ENCODE results near the gene MYO7B.
A peak's percentile ranks its signal among the peaks of the same experiment; 100 is the strongest.
"Not testable (repeated sequence)": the region's sequence is repeated elsewhere in the genome, so short reads cannot be mapped to it uniquely, and the experiment has no call there.

MYO7B gene

GRCh38 chr2:127523269-127523939 is 12.1 kb upstream of the MYO7B start:
- DNase-seq (ENCODE audit: low read depth in 2 of 3, low spot score in 1 of 3), result no peak

- DNase-seq (ENCODE audit: low read depth in 2 of 3, low spot score in 1 of 3), result not testable (repeated sequence)
Measured at GRCh38 chr2:127524198-127524834, 11.2 kb upstream of the MYO7B start.

- DNase-seq (ENCODE audit: low read depth in 2 of 3, low spot score in 1 of 3), result no peak
Measured at GRCh38 chr2:127525691-127526131, 9.8 kb upstream of the MYO7B start.

DNA sequence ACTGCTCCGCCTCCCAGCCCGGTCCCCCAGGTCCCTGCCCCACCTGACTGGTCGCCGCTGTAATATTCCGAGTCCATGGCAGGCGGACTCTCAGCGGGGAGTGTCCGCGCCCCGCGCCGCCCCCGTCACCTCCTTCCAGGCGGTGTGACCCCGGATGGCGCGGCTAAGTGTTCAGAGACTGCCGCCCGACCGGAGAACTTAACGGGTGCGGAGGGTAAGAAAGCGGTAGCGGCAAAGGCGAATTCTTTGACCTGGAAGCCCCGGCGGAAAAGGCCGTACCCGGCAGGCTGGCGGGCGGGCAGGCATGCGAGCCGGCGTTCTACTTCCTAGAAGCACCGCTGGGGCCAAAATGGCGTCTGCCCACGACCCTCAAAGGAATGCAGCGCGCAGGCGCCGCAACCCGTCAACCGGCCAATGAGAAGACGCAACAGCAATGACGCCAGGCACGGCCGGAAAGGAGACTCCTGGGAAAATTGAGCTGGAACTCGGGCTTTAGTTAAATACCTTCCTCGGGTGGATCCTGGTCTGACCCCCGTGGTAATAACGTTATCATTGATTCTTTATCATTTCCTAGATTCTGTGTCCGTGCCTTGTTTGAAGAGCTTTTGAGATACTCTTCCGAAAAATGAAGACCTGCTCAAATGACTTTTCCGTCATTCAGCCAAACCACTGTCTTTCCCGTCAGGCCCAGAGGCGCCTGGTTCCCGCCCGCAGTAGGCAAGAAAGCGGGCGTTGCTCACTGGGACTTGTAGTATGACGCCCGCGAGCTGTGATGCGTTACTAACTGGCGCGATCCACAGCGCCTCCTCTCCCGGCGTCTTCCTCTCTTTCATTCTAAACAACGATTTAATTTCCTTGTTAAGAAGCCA is 9.1 kb upstream of the MYO7B start, which contains the start of gene IWS1:
Gene IWS1 (minus strand): TSS at position 358 of the 869 bp plus-strand sequence. CDS start 281 bp downstream, at position 77.
- peak; percentile 80 to 89 (median 88) for DNase-seq (ENCODE audit: low read depth in 2 of 3, low spot score in 1 of 3)

GRCh38 chr2:127527001-127527804 is 8.3 kb upstream of the MYO7B start:
- peak in 1 of 3 donors; percentile 5 for DNase-seq (ENCODE audit: low read depth in 2 of 3, low spot score in 1 of 3)

DNA sequence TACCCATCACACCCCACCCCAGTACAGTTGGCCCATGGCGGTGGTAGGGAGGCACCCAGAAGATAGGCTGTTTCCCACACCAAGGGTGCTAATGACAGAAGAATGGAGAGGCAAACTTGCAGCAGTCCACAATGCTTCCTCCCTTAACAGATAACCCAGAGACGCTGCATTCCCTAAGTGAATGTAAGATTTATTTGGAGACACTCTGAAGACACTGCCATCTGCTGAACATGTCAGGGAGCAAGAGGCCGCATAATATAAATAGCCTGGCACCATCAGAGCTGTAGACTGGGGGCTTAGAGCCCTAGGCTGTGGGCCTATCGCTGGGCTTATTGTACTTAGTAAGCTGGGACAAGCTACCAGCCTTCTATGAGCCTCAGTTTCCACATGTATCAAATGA is 7.0 kb upstream of the MYO7B start:
- DNase-seq (ENCODE audit: low read depth in 2 of 3, low spot score in 1 of 3), result no peak

GRCh38 chr2:127529416-127529815 is 6.1 kb upstream of the MYO7B start:
- DNase-seq (ENCODE audit: low read depth in 2 of 3, low spot score in 1 of 3), result not testable (repeated sequence)

DNA sequence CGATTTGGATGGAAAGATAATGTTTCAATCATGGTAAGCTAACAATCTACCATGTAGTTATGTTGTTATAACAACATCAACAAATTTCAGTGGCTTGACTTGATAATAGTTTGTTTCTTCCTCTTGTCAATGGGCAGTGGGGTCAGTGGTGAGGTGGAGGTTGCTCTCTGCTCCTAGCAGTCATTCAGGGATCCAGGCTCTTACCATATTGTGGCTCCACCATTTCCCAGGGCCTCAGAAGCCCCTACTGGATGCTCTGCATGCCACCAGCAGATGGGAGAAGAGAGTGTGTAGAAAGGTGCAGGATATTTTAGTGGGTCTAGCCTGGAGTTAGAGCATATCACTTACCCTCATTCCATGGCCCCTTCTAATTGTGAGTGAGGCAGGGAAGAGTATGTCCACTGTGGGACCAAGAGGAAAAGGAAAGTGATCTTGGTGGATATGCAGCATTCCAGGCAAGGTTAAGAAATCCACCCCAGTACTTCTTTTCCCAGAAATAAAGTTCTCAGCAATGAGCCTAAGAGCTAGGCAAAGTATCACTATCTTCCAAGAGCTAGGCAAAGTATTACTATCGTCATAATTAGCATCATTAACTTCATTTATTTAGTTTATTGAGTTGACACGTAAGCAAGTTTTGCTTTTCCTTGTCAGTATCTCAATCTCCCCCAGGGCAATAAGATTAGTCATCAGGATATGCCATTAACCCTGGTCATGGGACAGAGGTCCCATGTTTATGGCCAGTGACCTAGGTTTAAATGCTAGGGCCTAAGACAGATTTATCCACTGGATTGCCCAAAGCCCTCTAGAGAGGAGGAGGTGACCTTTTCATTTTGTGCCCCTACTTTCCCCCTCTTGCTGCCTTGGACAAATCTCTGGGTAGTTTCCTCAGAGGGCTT is 5.0 kb upstream of the MYO7B start:
- no peak for DNase-seq (ENCODE audit: low read depth in 2 of 3, low spot score in 1 of 3)

DNA sequence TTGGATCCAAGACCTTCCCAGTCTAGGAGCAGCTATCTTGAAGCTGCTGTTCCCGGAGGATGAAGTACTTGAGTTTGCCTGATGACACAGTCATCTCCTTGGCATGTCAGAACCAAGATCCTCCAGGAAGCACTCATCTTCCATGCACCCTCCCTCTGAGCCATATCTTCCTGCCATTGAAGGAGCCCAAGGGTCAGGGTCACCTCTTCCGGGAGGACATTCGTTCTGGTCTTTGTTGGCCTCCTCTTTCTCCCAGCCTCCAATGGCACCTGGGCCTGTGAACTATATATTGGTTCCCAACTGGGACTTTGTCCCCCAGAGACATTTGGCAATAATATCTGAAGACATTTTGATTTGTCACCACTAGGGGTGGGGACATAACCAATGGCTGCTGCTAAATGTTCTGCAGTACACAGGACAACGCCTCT is 4.2 kb upstream of the MYO7B start:
- no peak for DNase-seq (ENCODE audit: low read depth in 2 of 3, low spot score in 1 of 3)

GRCh38 chr2:127532296-127532695 is 3.2 kb upstream of the MYO7B start:
- DNase-seq (ENCODE audit: low read depth in 2 of 3, low spot score in 1 of 3), result no peak

GRCh38 chr2:127535918-127536317 is 435 bp downstream of the MYO7B start:
- DNase-seq (ENCODE audit: low read depth in 2 of 3, low spot score in 1 of 3), result no peak

DNA sequence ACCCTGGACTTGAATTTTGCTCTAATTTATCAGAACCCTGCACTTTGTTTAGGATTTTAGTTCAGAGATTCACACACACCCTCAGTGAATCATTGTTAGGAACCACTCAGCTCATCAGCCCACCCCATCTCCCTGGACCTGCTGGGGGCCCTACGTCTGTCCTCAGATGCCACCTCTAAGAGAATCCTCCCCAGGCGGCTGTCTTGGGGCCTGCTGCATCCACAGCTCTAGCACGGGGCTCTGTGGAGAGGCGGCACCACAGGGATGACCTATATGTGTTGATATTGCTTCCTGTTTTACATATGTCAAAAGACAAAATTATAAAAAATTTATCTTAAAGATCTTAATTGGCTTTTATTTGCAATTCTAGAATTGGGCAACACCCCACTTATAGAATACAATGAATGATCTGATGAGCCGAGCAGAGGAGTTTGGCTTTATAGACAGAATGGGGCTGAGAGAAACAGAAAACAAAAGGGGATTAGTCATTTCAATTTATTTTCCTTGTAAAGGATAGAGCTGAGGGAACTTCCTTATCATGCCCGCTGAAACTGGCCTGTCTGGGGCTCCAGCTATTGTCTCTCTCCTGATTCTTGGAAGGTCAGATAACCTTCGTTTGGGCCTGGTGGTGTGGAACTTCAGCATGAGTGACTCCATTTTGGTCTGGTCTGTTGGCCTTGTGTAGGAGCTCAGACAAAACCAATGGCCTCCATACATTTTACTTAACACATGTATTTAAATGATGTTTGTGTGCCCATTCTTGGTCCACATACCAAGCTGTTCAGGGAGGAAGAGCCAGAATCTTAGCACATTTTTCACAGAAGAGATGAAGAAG is 1.4 kb downstream of the MYO7B start:
- DNase-seq (ENCODE audit: low read depth in 2 of 3, low spot score in 1 of 3), result no peak

DNA sequence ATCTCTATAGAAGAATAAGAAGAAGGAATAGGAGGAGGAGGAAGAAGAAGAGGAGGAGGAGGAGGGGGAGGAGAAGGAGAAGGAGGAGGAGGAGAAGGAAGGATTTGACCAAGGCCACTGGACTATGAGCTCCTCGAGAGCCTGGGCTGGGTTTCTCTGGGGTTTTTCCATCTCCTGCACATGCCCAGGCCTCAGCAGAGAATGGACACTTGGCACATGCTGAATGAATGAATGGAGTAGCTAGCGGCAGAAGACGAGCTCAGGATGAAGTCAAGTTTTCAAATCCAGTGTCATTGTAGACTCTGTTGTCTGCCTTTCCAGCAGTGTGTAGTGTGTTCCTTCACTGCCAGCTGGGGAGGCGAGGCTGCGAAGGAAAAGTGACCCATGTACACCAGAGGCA is 2.2 kb downstream of the MYO7B start:
- no peak for DNase-seq (ENCODE audit: low read depth in 2 of 3, low spot score in 1 of 3)

GRCh38 chr2:127541809-127542208 is 6.3 kb downstream of the MYO7B start:
- DNase-seq (ENCODE audit: low read depth in 2 of 3, low spot score in 1 of 3), result no peak

DNA sequence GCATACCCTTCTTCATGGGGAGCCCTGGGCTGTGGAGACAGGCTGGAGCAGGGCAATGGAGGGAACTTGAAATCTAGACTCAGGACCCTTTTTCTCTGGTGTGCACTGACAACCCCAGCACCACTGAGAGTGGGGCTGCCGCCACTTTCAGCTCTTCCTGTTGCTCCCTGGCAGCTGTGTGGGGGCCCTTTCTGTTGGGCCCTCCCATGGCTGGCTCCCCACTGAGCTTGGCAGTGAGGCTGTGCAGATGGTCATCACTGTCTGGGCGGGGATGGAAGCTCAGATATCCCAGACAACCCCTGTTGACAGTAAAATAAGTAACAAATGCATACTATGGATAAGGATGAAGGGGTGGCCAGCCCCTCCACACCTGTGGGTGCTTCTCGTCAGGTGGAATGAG is 6.7 kb downstream of the MYO7B start:
- DNase-seq (ENCODE audit: low read depth in 2 of 3, low spot score in 1 of 3), result no peak

GRCh38 chr2:127543013-127543501 is 7.6 kb downstream of the MYO7B start:
- DNase-seq (ENCODE audit: low read depth in 2 of 3, low spot score in 1 of 3), result not testable (repeated sequence)

- DNase-seq (ENCODE audit: low read depth in 2 of 3, low spot score in 1 of 3), result no peak
Measured at GRCh38 chr2:127545189-127545588, 9.7 kb downstream of the MYO7B start.

GRCh38 chr2:127545796-127546195 is 10.3 kb downstream of the MYO7B start:
- DNase-seq (ENCODE audit: low read depth in 2 of 3, low spot score in 1 of 3), result no peak

- DNase-seq (ENCODE audit: low read depth in 2 of 3, low spot score in 1 of 3), result no peak
Measured at GRCh38 chr2:127546797-127547196, 11.3 kb downstream of the MYO7B start.

Measured in stimulated activated CD4-positive, alpha-beta T cell treated with anti-CD3 and anti-CD28 coated beads, Interleukin-12 subunit alpha, Interleukin-12 subunit beta, amount 100 ng/mL, for 48 hours (primary cell).